Right lung (tissue), 5 donors: ENCODE results near the gene HYLS1. TPM values are rescaled to one million over a fixed set of nuclear protein-coding genes. Genes with fewer than 3 reads are reported as not detected.
"Not testable (repeated sequence)": the region's sequence is repeated elsewhere in the genome, so short reads cannot be mapped to it uniquely, and the experiment has no call there.

Source experiments
- DNase-seq, 2 donors: peaks; one replicate each; pipeline ENCODE4 v3.0.0-alpha.2; 2013
- polyA plus RNA-seq, 5 donors: library from polyadenylated mRNA; unstranded; fragments of 120-200 nt; gene quantifications; one replicate each; pipeline versions ENCODE4 v1.2.1 to v1.2.3, GENCODE V29; 2013; ENCODE audit warnings: inconsistent platforms in 1 of 5, low replicate concordance in 1 of 5; ENCODE audit not compliant: insufficient read length in 5 of 5, insufficient read depth in 1 of 5

HYLS1 gene
- polyA plus RNA-seq, 5 donors = 8.8 to 17.9 (median 10.7) TPM

DNA sequence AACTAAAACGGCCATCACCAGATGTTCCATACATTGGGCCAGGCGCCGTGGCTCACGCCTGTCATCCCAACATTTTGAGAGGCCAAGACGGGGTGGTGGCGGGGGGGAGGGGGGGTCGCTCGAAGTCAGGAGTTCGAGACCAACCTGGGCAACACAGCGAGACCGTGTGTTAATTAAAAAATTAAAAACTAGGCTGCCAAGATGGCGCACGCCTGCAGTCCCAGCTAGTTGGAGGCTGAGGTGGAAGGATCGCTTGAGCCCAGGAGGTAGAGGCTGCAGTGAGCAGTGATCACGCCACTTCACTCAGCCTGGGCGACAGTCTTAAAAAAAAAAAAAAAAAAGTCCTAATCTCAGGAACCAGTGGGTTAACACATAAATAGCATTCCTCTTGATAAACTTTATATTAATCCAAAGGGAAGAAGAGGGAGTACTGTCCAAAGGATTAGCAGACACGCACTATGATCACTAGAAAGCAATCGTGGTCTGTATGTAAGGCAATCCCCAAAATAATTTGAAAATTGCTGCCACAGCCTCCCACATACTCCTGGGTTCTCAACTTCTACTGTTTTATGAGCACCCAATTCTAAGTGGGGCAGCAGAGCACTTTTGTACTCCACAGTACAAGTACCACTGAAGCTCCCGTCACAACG lies 14.9 kb downstream of the HYLS1 start:
- DNase-seq = no peak

DNA sequence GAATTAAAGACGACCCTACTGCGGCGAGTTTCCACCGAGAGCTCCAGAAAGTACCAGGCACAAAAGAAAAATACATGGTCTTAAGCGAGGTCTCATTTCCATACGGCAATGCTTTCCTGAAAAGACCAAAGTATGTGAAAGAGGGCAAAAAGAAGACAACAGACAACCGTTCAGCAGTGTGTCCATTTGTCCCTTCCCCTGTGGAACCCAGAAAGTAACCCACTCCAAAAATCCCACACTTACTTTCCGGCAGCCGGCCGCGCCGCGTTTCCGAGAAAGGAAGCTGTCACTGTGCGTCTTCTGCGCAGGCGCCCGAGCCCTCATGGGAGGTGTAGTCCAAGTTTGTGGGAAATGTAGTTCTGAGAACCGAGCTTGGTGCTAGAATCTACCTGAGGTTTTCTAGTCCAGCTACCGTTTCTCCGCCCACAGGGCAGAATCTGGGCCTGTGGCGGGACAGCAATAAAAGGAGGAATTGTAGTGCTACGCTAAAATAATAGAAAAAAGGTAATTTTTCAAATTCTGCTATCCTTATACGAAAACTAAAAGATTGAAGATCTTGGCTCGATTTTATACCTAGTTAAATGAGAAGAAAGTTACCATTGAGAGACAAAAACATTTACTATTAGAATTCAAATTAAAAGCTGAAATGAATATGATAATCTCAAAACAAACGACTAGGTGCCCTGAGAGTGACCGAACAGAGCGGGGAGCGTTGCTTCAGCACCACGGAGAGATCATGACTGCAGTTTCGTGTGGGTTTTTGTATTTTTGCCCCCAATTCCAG lies 15.7 kb downstream of the HYLS1 start, which contains the start of gene PUS3:
PUS3 (minus strand) TSS at position 280 of the 784 bp plus-strand sequence. CDS start 6,922 bp downstream, outside the sequence.
- DNase-seq = peak; percentile 79 to 81

DNA sequence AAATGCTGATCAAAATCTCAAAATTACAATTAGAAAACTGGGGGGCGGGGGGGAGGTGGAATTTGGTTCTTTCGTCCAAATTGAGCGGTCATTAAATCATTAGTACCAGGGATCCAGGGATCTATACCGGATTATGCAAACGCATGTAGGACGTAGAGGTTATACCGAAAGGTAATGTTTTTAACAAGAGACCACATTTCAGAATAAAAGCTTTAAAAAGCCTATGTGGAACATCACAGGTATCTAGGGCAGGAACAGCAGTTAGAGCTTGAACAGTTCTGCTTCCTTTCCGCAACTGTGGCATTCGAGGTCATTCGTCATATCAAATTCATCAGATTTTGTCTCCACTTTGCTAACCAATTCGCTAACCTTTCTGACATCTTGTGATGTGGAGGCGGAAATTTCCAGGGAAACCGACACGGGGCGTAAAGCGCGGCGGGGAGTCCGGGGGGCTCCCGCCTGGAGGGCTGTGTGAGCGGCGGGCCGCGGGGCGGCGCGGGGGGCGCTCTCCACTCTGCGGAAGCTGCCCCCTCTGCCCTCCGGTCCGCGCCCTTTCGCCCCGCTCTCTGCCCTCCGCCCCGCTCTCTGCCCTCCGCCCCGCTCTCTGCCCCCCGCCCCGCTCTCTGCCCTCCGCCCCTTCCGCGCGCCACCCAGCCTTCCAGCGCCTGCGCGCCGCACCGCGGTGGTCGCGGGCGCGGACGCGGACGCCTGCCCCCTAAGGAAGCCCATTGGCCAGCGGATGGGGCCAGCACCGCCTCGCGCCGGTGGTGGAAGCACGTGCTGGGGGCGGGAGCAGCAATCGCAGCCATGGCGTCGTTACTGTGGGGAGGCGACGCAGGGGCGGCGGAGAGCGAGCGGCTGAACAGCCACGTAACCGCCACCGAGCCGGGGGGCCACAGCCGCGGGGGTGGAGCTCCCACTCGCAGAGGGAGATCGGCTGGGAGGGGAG lies 16.5 kb downstream of the HYLS1 start, which contains the start of gene DDX25:
DDX25 (plus strand) TSS at position 798 of the 949 bp plus-strand sequence; CDS start at position 808, 10 bp downstream.
- DNase-seq = no peak

DNA sequence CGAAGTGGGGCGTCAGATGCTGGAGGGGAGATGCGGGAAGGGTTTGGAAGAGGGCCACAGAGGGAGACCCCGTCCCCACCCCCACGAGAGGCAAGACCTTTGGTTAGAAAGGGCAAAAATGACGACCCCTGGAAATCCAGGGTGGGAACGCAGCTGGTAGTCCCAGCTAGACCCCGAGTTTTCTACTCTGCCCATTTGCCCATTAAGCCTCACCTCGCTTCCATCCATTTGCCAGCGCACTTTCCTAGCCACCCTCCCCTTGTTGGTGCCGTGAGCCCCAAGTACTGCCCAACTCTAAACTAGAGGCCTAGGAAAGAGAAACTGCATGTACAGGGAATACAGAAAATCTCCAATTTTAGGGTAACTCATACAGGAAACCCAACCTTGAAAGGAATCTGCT lies 17.2 kb downstream of the HYLS1 start:
- DNase-seq = no peak

DNA sequence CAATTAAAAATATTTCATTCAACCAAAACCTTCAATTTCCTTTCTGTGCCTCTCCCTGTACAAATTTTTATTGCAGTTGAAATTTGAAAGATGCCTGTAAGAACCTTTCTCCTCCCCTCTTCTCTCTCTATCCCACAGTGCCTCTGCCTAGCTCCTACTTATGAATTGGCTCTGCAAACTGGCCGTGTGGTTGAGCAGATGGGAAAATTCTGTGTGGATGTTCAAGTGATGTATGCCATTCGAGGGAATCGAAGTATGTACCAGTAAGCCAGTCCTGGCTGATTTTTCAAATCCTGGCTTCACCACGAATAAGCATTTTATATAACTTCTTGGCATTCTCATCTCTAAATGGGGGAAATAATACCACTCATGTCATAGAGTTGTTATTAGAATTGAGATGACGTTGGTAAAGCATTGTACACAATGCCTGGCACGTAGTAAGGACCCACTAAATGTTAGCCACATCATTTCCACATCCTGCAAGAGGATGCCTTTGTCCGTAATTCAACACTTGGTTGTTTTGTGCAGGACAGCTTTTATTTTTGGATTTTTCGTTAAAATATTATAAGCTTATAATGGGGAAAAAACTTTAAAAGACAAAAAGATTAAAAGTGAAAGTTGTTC lies 22.9 kb downstream of the HYLS1 start:
- no peak for DNase-seq

DNA sequence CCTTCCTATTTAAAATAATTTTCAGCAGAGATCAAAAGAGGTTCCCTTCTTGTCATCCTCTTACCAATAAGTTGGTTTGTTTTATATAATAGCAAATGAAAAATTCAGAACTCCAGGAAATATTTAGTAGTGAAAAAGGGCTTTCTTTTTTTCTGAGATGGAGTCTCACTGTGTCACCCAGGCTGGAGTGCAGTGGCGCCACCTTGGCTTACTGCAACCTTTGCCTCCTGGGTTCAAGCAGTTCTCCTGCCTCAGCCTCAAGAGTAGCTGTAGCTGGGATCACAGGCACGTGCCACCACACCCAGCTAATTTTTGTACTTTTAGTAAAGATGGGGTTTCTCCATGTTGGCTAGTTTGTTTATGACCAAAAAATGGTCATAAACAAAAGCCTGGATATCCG lies 27.1 kb downstream of the HYLS1 start:
- not testable (repeated sequence) for DNase-seq

DNA sequence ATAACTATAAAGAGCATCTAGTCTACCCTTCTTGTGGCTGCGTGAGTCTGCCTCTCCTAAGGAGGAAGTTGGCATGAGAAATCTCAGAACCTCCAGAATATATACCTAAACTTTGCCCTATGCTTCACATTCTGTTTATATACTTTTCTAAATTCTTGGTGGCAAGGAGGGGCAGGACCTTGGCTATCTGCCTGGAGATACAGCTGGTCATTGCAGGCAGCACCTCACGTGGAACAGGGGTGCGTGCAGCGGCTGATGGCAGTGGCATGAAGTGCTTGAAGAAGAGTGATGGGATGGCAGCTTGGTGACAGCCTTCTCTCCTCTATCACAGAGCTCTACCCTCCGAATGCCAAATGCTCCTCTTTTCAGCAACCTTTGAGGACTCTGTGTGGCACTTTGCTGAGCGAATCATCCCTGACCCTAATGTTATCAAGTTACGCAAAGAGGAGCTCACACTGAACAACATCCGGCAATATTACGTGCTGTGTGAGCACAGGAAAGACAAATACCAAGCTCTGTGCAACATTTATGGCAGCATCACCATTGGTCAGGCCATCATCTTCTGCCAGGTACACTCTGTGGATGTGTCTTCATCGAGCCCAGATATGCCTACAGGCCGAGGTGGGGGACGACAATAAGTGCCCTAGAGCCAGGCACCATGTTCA lies 29.3 kb downstream of the HYLS1 start:
- DNase-seq = no peak

DNA sequence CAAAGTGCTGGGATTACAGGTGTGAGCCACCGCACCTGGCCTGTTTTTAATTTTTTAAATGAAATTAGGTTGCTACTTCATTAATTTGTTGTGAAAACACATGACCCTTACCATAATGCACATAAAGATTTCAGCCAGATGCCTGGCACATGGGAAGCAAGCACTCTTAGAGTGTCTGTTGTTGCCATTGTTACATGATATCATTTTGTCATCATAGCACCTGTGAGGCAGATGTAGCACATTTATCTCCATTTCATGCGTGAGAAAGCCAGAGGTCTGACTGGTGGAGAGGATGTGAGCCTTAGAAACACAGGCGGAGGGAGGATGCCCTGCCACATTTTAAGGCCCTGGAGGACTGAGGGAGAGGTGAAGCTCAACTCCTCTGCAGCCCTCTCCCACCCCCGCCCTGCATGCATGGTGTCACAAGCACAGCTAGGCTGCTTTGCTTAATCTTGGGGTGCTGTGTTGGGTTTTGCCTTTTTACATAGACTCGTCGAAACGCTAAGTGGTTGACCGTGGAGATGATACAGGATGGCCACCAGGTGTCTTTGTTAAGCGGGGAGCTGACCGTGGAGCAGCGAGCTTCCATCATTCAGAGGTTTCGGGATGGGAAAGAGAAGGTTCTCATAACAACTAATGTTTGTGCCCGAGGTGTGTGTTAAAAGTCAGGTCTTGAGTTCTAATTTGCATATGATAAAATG lies 30.8 kb downstream of the HYLS1 start:
- DNase-seq = no peak

DNA sequence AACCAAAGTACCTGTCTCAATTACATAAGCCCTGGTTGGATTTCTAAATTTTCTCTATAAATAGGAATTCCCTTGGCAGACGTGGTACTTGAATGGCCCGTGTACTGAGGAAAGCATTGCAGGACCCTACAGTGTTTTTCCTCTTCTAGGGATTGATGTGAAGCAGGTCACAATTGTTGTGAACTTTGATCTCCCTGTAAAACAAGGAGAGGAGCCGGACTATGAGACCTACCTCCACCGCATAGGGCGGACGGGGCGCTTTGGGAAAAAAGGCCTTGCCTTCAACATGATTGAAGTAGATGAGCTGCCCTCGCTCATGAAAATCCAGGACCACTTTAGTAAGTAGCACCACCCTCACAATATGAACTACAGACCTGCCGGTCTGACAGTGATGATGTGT lies 33.6 kb downstream of the HYLS1 start:
- no peak for DNase-seq

DNA sequence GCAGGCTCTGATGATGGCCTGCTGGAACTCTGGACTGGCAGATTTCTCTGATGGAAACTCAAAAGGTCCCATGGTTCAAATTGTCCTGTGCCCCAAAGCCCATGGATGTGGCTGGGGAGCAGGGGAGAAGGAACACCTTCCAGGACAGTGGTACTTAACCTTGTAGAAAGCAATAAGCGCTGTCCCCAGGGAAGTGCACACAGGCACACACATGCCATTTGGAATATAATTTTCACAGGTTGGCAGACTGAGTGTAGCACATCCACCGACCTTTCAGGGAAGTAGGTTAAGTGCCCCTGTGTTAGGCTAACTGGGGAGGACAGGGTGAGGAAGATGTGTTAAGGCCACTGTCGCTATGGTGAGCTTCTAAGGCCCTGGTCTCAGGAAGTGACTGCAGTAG lies 34.7 kb downstream of the HYLS1 start:
- DNase-seq = no peak

DNA sequence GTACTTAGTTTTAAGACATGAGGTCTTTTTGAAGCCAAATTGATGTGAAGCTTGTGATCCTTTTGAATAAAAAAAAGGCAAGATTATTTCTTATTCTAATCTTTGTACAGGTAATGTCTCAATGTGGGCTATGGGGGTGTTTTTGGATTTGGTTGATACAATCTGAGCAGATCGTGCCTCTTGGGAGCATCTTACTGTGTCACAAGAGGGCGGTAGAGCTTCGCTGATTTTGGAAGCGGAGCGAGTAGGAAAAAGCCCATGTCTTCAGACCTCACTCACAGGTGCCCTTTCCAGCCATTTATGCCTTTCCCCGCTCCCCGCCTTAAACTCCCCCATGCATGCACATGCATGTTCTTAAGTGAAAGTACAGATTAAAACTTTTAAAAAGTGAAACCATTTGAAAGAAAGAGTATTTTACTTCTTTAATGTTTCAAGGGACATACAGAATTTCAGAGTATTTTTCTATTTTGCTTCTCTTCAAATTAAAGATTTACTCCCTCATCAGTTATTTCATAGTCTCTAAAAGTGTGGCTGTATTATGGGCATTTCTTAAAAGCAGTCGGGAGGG lies 35.6 kb downstream of the HYLS1 start:
- peak; percentile 49 to 57 for DNase-seq

DNA sequence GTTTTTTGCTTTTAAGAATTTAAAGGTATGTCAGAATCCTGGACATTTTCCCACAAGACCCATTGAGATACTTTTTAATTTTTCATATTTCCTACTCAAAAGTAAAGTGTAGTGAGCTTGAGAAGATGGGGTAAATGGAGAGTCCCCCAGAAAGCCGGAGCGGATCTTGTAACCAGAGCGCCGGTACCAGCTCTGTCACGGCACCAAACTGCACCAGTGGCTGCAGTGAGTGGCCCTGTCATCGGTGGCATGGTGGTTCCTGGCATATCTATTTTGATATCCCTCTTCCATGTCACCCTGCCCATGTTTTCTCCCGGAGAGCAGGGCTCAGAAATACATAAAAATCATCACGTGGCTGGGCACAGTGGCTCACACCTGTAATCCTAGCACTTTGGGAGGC lies 36.2 kb downstream of the HYLS1 start:
- no peak for DNase-seq

DNA sequence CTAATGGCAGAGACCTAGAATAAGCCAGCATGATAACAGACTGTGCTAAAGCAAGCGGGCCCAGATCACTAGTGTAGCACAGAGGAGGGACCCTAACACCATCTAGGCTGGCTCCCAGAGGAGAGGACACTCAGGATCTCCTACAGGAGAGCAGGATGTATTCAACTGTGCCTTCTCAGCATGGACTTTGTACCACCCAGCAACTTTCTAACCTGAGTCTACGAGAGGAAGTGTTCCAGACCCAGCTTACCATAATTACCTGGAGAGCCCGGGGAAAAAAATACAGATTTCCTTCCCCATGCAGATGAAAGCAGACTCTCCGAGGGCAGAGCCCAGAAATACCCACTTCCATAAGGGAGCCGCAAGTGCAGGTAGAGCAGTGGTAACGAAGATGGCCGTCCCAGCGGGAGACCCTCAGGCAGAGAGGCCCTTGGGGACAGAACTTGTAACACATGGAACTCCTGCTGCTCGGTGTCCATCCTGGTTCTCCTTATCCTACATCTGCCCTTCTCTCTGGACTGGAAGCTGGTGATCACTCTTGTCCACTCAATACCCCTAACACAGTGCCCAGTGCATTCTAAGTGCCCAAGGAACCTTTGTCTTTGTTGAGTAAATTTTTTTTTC lies 37.0 kb downstream of the HYLS1 start:
- no peak for DNase-seq

DNA sequence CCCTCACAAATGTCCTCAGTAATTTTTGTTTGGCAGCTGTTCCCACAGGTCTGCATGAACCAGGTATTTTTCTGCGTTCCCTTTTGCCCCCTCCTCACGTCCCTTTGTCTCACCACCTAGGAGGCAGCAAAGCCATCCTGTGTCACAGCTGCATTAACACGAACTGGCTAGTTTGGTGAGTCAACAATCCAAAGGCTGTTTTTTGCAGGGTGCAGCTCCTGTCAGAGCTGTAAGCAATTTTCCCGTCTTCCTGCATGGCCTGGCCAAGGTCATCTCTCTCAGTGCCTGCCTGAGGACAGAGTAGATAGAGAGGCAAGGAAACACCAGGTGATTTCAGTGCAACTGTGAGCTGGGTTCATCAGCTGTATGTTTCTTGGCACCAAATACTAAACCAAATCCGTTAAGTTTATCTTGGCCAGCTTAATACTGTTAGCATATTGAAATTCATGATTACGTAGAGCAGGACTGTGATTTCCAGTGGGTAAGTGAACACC lies 37.8 kb downstream of the HYLS1 start:
- DNase-seq = no peak

DNA sequence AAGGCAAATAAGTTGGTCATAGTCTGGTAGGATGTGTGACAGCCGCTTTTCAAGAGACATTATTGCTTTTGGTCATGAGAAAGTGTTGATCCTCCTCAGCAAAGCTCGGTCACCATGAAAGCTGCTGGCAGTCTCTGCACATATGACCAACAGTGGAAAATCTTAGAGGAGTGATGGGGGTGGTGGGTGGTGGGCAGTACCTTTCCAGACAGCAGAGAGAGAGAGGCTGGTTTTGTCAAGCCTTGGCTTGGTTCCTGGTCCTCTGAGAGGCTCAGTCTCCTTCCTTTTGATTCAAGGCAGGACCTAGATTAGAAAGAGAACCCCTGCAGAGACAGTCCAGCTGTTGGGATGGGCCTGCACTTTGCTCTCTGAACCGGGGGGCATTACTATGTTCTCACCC lies 38.3 kb downstream of the HYLS1 start:
- DNase-seq = no peak

DNA sequence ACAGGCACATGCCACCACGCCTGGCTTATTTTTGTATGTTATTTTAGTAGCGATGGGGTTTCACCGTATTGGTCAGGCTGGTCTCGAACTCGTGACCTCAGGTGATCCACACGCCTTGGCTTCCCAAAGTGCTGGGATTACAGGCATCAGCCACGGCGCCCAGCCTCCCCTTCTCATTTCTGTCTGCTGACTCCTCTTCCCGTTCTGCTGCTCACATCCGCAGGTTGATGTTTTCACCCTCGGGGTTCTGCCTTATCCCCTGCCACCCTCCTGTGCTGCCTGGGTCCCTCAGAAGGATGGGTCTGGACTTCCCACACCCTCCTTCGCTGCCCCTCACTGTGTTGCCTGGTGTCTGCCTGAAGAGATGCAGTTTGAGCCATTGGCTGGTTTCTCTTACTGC lies 39.2 kb downstream of the HYLS1 start:
- DNase-seq = no peak

DNA sequence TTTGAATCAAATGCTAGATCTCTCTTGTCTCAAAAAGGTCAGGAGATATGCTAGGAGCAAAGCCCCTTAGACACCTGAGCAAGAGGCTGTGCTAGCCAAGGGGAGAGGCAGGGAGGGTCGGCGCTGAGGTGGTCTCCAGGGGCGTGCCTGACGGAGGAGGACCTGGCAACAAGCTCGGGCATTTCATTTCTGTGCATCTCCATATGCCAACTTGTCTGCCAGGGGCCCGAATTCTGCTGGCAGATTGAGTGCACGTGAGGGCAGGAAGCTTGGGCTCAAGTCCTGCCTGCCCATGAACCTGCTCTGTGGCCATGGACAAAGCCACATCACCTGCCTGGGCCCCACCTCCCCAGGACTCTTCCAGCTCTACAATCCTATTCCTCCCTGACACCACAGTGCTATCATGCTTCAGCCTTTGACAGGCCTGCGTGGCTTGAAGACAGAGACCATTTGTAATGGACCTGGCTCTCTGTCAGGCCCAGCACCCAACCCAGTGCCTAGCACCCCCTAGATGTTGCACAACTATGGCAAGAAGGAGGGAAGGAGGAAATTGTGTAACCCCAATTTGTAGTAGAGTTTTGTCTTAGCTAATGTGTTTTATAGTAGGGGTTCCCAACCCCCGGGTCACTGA lies 42.1 kb downstream of the HYLS1 start:
- DNase-seq = no peak

DNA sequence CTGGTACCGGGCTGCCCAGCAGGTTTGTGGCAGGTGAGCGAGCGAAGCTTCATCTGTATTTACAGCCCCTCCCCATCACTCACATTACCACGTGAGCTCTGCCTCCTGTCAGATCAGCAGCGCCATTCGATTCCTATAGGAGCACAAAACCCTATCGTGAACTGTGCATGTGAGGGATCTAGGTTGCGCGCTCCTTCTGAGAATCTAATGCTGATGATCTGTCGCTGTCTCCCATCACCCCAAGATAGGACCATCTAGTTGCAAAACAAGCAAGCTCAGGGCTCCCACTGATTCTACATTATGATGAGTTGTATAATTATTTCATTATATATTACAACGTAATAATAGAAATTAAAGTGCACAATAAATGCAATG lies 42.6 kb downstream of the HYLS1 start:
- no peak for DNase-seq

DNA sequence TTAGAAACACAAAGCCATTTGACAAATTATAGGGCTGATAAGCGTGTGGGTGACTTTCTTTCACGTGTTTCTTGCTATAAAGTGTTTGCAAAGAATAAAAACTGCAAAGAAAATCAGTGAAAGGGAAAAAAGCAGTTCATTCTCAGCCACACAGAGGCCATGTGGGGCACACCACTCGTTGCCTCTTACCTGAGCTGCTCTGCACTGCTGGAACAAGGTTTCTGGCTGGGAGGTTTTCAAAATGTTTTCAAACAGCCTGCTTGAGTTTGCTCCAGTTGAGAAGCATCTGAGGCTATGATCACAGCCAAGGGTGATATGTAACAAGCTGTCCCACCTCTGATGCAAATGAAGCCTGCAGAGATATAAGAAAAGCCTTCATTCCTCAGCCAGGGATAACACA lies 43.6 kb downstream of the HYLS1 start:
- DNase-seq = no peak
